ENCODE results near the gene OLA1.

Gene OLA1

DNA sequence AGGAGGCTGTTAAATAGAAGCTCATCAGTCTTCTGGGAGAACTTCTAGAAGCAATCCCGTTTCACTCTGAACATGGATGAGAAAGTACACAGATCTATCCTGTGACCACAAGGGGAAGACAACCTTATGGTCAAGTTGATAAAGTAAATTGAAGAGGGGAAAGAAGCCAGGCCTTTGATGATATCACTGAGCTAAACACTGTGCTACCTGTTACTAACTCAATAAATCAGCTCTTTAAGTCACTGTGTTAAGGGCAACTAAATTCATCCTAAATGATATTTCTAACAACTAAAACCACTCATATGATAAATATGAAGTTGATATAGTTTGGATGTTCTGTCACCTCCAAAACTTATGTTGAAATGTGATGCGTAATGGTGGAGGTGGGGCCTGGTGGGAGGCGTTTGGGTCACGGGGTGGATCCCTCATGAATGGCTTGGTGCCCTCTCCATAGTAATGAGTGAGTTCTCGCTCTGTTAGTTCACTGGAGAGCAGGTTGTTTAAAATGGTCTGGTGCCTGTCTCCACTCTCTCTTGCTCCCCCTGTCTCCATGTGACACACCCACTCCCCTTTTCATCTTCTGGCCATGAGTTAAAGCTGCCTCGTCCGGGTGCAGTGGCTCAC, 23.6 kb downstream of the OLA1 start:
- no peak for DNase-seq (ENCODE audit: low spot score)

DNA sequence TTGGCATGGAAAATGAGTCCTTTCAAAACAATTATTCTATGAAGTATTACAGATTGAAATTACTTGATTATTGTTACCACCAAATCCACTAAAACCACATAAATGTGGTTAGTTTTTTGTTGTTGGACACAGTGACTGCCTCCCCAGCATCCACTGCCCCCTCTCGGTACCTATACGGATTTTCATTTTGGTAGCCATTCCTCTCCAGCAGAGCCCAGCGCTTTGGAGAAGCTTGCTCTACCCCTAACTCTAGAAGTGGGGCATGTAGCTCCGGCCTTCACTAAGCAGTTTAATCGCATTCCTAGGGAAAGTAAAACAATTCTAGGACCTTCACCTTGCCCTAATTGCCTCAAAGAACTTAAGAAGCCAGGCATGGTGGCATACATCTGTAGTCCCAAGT, 24.2 kb downstream of the OLA1 start:
- DNase-seq (ENCODE audit: low spot score), result no peak

DNA sequence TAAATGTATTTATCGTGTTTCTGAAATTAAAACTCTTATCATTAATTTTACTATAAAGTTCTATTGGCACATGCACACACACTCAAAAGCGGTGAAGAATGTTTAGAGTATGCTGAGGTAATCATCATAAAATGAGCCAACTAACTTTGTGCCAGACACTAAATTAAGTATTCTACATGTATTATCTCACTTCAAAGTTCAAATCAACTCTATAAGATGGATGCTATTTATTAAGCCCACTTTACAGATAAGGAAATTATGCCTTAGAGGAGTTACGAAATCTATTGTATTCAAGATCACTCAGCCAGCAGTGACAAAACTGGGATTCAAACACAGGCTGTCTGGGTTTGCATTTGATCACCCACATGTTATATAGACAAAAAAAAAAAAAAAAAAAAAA, 24.9 kb downstream of the OLA1 start:
- DNase-seq (ENCODE audit: low spot score), result no peak

DNA sequence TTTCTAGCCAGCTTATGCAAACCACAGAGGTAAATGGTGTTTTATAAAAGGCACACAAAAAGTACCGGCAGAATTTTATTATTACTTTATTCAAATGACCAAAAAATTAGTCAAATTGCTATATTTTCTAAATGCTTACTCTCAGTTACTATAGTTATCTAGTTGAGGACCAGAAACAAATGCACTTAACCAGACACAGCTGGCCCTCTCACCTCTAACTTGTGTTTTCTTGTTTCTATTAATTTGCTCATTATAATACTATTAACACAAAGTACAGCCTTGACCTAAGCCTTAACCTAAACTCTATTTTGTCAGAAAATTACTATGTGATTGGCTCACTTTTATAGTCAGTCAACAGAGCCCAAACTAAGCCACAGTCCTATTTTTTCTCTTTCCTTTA, 26.2 kb downstream of the OLA1 start:
- no peak for DNase-seq (ENCODE audit: low spot score)

DNA sequence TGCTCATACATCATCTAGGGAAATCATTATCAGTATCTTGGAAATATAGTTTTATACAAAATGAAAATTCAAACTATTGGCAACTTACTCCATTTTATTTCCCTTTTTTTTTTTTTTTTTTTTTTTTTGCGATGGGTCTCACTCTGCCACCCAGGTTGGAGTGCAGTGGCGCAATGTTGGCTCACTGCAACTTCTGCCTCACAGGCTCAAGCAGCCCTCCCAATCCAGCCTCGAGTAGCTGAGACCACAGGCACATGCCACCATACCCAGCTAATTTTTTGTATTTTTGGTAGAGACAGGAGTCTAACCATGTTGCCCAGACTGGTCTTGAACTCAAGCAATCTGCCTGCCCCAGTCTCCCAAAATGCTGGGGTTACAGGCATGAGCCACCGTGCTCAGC, 29.0 kb downstream of the OLA1 start:
- DNase-seq (ENCODE audit: low spot score), result no peak

DNA sequence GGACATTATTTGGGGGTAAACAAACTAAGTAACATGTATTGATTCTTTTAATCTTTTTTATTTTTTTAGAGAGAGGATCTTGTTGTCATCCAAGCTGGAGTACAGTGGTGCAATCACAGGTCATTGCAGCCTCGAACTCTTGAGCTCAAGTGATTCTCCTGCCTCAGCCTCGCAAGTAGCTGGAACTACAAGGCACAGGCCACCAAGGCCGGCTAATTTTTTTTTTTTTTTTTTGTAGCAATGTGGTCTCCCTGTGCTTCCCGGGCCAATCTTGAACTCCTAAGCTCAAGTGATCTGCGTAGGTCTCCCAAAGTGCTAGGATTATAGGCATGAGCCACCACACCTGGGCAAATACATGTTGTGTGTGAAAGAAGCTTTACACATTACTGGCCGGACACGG, 29.6 kb downstream of the OLA1 start:
- DNase-seq (ENCODE audit: low spot score), result no peak

DNA sequence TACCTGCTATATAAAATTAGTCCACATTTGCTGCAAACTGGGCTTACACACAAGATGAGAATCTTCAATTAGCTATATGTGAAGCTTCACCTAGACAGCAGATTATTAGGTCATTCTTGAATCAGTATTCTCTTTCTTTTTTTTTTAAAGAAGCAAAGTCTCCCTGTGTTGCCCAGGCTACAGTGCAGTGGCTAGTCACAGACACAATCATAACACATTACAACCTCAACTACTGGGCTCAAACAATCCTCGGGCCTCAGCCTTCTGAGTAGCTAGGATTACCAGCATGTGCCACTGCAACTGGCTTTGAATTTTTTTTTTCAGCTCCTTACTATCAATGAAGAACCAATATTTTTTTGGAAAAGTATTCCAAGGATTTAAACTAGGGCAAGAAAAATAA, 30.5 kb downstream of the OLA1 start:
- no peak for DNase-seq (ENCODE audit: low spot score)

DNA sequence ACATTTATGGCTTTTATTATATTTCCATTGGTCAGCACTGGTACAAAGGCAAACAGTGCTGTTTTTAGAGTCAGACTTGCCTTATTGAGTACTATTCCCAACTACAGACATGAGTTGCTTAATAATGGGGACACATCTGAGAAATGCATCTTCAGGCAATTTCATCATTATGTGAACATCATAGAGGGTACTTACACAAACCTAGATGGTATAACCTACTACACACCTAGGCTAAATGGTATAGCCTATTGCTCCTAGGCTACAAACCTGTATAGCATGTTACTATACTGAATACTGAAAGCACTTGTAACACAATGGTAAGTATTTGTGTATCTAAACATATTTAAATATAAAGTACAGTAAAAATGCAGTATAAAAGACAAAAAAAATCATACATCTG, 36.4 kb downstream of the OLA1 start:
- no peak for DNase-seq (ENCODE audit: low spot score)

DNA sequence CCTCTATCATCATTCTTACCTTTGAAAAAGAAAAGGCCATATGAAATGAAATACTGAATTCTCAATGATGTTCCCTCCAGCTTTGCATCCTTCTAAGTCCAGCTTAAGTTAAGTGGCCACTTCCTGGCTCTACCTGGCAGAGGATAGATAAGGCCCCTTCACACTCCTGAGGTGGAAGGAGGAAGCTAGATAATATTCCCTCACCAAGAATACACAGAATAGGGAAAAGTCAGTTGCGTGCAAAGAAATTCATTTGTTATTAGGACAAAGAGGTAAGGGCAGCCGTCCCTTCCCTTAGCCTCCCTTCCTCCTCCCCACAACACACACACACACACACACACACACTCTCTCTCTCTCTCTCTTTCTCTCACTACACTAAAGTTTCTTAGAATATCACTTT, 37.5 kb downstream of the OLA1 start:
- no peak for DNase-seq (ENCODE audit: low spot score)

DNA sequence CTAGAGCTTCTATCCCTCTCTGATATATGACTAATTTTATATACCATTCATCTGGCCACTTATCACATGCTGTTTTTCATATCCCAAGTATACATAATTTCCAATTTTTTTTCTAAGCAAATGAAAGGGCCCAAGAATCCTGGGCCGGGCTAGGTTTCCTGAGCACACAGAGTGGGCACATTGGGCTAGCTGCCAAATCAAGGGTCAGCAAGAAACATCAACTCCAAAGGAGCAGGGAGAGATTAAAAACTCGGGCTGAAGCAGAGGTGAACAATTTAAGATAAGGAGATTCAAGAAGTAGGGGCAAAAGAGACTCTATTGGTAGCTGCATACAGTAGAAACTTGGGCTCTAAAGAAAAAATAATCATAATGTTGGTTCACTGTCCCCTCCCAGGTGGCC, 39.0 kb downstream of the OLA1 start:
- DNase-seq (ENCODE audit: low spot score), result no peak

DNA sequence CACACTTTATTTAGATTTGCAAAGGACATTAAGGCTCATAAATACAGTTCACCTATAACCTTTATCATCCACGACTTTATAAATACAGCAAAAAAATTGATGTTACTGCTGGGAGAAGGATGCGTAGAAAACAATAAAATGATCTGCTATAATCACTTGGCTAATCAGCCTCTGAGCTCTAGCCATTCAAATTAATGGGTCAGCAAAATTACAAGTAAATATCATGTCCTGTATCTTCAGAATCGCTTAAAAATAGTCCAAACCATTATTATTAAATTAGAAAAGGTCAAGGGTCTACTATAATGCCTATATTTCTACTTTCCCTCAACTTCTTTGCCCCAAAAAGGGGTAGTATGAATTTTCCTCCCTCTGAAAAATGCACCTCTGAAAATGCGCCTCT, 40.3 kb downstream of the OLA1 start:
- DNase-seq (ENCODE audit: low spot score), result no peak

DNA sequence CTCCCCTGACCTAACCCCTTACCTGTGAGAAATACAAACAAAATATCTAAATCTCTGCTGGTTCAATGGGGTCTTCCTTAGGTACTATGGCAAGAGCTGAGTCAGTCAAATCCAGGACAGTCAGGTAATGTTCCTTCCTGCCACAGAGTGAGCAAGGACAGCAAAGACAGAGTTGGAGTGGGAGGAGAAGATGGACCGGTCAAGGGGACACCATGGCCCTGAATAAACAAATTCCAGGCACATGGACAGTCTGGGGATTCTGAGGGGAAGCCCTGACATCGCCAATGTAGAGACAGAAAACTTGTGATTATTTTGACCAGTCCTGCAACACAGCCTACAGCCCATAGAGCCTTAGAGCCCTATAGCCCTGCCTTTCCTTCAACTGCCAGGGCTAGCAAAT, 42.8 kb downstream of the OLA1 start:
- DNase-seq (ENCODE audit: low spot score), result no peak

DNA sequence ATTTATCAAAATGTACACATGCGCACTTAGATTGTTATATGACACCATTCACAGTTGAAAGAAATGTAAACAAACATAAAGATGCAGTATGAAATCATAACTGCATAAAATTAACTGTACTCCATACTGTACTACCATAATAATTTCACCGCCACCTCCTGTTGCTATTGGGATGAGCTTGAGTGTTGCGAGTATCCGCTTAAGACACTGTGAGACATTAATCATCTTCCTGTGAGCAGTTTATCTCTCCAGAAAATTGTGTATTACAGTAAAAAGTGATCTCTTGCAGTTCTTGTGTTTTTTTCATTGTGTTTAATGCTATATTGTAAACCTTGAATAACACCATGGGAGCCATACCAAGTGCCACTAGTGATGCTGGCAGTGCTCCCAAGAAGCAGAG, 46.1 kb downstream of the OLA1 start:
- no peak for DNase-seq (ENCODE audit: low spot score)

DNA sequence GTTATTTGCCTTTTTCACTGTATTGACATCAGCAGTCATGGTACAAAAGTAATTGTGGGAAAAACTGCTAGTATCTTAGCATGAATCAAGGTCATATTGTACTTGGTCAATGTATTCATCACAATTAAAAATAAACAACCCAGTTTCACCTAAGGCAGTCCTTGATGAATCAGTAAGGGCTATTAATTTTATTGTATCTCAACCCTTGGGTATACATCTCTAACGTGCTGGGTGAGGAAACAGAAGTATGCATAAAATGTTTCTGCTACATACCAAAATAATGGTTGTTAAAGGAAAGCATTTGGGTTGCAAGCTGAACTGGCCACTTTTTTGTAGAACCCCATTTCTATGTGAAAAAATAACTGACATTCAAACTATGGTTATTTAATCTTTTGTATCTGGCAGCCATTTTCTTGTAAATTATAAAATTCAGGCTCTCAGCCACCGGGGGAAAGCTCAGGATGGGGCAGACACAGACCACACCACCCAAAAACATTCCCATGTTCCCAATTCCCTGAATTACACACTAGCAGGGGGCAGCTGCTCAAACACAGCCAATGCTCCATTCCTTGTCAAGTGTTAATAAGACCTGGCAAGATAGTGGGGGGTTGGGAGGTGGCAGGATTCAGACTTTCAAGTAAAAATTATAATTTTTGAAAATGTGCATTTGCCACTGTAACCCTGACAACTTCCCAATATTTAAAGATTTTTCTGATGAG, 49.3 kb downstream of the OLA1 start:
- DNase-seq (ENCODE audit: low spot score), result no peak

DNA sequence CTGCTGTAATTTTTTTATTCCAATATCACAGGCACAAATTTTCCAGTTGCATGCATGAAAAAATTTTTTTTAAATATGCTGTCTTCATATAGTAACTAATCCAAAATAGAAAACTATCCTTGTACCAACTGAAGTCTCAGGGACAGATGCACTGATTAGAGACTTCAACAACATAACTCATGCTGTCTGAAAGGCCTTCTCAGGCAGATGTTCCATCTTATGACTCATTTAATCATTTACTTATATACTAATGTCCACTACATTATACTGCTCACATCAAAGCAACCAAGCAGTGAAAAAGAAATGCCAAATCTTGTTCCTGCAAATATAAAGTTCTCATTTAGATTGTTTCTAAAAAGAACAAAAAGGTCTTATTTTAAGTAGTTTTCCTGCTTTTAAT, 53.1 kb downstream of the OLA1 start:
- no peak for DNase-seq (ENCODE audit: low spot score)

DNA sequence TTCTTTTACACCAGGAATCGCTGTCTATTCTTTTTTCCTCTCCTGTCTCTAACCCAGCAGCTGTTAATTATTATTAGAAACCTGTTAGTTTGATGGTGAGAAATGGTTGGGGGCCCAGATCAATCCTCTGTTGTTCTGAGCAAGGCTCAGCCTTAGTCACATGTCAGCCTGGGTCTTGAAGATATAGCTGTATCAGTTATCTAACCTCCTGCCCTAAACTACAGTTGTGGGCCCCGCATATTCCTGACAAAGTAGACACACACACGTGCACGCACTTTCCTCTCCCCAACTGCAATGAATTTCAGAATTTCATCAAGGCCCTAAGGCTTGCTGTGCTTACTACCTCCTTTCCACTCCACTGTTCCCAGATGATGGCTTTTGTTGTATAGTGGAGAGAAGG, 54.6 kb downstream of the OLA1 start:
- DNase-seq (ENCODE audit: low spot score), result no peak

DNA sequence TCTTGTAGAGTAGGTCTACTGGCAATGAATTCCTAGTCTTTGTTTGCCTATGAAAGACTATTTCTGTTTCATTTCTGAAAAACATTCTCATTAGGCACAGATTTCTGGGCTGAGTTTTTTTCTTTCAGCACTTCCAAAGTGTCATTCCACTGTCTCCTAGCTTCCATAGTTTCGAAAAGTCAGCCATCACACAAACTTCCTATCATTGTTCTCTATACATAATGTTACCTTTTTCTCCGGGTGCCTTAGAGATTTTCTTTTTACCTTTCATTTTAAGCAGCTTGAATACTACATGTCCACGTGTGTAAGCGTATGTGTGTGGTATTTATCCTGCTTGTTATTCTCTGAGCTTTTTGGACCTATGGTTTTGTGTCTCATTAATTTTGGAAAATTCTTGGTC, 55.7 kb downstream of the OLA1 start:
- no peak for DNase-seq (ENCODE audit: low spot score)

DNA sequence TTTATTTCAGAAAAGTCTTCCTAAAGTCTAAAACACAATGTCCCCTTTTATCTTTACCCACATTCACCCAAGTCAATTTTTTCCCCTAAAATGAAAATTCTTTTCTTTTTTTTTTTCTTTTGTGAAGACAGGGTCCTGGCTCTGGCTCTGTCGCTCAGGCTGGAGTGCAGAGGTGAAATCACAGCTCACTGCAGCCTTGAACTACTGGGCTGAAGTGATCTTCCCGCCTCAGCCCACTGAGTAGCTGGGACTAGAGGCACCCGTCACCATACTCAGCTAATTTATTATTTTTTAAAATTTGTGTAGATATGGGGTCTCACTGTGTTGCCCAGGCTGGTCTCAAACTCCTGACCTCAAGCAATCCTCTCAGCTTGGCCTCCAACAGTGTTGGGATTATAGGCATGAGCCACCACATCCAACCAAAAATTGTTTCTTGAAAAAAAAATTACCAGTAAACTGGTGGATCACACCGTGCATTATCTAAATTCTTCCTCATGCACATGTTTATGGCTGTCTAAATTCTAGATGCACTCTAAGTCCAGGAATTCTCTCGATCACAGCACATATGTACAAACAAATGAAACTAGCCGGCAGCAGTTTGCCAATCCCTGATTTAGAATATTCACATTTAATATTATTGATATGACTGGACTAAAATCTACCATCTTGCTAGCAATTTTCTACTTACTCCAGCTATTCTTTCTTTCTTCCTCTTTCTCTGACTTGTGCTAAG, 56.8 kb downstream of the OLA1 start:
- no peak for DNase-seq (ENCODE audit: low spot score)

DNA sequence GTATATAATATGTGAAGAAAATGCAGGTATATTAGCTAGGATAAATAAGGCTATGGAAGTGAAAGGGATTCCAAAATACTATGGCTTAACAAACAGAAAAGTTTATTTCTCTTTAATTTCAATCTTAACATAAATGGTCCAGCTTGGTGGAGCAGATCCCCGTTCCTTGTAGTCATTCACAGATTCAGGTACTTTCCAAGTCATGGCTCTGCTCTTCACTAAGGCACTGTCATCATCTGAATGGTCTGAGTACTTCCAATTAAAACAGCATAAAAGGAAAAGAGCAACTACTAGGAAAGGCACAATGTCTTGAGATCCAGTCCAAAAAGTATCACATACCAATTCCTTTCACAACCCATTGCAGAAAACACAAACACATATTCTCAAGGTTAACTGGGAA, 63.4 kb downstream of the OLA1 start:
- DNase-seq (ENCODE audit: low spot score), result no peak

DNA sequence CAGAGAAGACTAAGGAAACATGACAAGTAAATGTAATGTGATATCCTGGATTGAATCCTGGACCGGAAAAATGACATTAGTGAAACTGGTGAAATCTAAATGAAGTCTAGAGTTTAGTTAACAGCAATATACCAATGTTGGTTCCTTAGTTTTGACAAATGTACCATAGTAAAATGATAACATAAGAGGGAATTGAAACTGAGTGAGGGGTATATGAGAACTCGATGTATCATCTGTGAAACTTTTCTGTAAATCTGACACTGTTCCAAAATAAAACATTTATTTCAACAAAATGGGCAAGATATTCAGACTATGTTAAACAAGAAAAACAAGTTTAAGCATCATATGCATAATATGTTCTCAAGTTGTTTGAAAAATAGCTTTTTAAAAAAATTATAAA, 63.8 kb downstream of the OLA1 start:
- DNase-seq (ENCODE audit: low spot score), result no peak

DNA sequence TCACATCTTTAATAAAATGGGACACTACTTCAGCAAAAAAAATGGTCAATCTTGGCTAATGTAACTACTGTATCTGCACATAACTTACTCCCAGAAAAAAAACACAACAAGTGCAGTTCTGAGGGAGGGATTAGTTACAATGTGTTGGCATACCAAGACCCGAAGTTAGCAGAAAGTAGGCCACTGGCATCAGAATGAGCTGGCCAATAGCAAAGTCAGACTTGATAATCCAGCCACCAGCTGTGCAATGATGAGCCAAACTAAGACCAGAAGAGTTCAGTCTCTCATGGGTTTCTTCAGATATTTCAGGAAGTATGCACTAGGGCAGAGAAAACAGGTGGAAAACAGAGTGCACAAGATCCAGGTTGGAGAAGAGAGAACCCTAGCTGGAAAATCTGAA, 65.3 kb downstream of the OLA1 start:
- no peak for DNase-seq (ENCODE audit: low spot score)

DNA sequence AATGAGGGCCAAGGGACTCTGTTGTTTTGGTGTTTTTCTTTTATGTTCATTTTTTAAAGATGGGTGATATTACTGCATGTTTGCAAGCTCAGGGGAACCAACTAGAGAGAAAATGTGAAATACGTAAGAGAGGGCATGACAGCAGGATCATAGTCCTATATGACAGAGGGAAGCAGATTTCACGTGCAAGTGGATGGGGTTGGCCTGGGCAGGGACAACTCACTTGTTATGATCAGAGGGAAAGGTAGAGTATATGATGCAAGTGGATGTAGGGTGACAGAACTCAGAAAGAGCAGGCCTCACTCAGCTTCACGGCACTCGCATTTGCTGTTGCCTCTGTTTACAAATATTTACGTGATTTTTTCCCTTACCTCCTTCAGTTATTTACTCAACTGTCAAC, 67.0 kb downstream of the OLA1 start:
- no peak for DNase-seq (ENCODE audit: low spot score)

DNA sequence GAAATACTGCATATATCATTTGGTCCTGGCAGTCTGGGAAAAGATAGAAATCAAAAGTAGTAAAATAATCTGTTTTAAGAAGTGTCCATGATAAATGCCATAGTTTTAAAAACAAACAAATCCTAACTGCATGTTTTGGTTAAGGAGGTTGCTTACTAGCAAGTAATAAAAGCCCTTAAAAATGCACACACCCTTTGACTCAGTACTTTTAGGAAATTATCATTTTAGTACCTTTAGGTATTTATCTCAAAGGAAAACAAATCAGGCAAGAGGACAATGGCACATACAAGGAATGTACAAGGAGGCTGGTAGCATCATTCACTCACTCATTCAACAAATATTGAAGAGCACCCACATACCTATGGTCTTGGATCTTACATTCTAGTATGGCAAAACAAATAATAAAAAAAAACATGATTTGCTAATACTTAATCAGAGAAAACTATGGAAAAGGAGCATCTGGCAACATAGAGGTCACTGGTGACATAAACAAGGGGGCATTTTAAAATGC, 67.6 kb downstream of the OLA1 start:
- DNase-seq (ENCODE audit: low spot score), result no peak
